T-helper 1 cell treated with Interleukin-12 subunit alpha and Interleukin-12 subunit beta and Interleukin-4 antibody, amounts not matched to agents 30 μg/mL and 1 μg/mL, for 36 hours (primary cell): ENCODE measurements around the gene HPX.

ENCODE experiments used
- H3K27ac Mint-ChIP-seq: one replicate; pipeline ENCODE4 v1.8.0; 2021; ENCODE audit warnings: mild to moderate bottlenecking, mixed read lengths
- H3K27me3 Mint-ChIP-seq: one replicate; pipeline ENCODE4 v1.8.0; 2021; ENCODE audit warnings: low read depth, mixed read lengths
- H3K36me3 Mint-ChIP-seq: one replicate; pipeline ENCODE4 v1.8.0; 2021; ENCODE audit warnings: low read depth, mixed read lengths
- H3K4me1 Mint-ChIP-seq: one replicate; pipeline ENCODE4 v1.8.0; 2021; ENCODE audit warnings: low read depth, mixed read lengths
- H3K4me3 Mint-ChIP-seq: one replicate; pipeline ENCODE4 v1.8.0; 2021; ENCODE audit warnings: mild to moderate bottlenecking, moderate library complexity, mixed read lengths
- H3K9me3 Mint-ChIP-seq: one replicate; pipeline ENCODE4 v1.8.0; 2021; ENCODE audit warnings: mixed read lengths

The HPX gene

DNA sequence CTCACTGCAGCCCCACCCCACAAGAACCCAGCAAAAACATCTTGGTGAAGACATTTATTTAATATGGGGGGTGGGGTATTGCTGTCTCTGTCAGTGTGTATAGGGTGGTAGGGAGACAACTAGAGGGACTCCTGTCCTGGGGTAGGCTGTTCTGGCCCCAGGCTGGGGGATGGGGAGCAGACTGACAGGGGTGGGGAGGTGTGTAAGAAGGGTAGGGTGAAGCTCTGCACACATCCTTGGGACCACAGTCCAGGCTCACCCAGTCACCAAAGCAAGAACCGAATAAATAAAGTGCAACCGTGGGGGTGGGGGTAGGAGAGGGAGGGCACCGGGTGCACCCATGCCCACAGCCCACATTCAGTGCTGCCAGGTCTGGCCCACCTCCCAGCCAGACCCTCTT lies 7.8 kb upstream of the HPX start:
- no peak overlapping the region for H3K27ac Mint-ChIP-seq
- H3K4me3 Mint-ChIP-seq = no peak overlapping the region
- H3K9me3 Mint-ChIP-seq = no peaks in the 10 kb centered on the region
- H3K4me1 Mint-ChIP-seq = no peaks in the 10 kb centered on the region
- H3K27me3 Mint-ChIP-seq = peaks cover 14% of the 10 kb centered on the region
- no peaks in the 10 kb centered on the region for H3K36me3 Mint-ChIP-seq

DNA sequence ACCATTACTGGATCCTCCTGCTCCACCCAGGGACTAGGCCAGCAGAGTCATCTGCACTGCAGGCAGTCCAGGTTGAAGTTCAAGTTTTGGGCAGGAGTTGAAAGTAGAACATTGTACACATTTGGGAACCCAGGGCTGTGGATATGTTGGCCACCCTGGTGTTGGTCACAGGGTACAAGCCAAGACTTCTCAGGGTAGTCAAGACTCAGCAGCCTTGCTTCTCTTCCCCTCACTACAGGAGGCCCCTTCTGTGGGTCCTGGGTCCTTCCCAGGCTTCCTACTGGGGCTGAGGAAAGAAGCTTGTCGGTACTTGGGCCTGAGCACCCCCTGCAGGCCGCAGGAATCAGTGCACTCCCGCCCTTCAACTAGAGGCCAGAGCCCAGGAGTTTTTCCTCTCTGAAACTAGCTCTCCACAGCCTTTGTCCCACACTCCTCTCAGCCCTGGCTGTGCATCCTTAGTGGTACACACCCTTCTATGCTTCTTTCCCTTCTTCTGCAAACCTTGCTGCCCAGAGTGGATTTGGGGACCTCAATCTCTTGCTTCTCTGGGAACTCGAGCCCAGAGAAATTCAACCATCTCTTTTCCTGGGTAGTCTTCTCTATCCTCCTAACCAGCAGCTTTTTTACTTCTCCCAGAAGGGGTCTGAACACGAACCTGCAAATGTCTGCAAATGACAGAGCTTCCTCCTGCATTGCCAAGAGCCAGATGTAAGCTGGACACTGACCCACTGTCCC lies 2.6 kb upstream of the HPX start:
- Mint-ChIP-seq H3K9me3 (no peaks in the 10 kb centered on the region), H3K36me3 (no peaks in the 10 kb centered on the region), H3K4me1 (no peaks in the 10 kb centered on the region), H3K4me3 (no peak overlapping the region), H3K27me3 (peaks cover 14% of the 10 kb centered on the region), H3K27ac (no peak overlapping the region)

DNA sequence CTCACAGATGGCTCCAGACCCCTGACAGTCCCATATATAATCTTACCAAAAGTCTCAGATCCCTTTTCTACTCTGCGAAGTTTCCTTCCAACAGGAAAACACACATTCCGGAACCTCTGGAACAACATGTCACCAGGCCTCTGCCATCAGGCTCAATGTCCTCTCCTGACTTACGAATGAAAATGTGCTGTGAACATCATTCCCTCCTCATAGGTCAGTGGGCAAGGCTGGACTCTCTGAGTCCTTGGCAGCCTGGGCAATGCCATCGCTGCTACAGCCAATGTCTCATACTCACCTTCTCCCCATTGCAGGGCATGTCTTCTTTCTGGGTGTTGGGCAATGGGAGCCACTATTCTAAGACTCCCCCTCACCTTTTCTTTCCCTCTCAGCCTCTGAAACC lies 1.7 kb upstream of the HPX start:
- Mint-ChIP-seq H3K27ac (no peak overlapping the region), H3K4me1 (no peaks in the 10 kb centered on the region)

DNA sequence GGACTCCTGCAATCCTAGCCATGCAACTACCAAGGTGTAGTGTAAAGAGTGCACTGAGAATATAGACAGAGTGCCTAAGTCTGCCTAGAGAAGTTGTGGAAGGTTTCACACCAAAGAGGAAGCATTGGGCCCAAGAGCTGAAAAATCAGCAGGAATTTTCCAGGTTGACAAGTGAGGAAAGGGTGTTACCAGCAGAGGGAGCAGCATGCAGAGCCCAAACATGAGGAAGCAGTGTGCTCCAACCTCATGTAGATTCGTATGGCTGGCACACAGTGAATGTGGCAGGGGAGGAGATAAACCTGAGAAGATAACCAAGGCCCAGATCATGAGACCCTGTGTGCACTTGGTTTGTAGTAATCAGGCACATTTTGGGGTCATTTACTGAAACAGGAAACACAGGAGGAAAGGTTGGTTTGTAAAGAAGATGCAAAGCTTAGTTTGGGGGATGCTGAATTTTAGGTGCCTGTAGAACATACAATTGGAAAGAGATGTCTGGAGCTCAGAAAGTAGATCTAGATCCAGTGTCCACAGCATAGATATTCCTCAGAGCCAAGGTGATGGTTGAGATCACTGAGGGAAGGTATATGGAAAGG lies 1.7 kb downstream of the HPX start:
- no peaks in the 10 kb centered on the region for H3K36me3 Mint-ChIP-seq

More for the DNA sequence above, 1.7 kb upstream of the HPX start:
- no peak overlapping the region for H3K4me3 Mint-ChIP-seq
- H3K27me3 Mint-ChIP-seq = peaks cover 14% of the 10 kb centered on the region
- no peaks in the 10 kb centered on the region for H3K36me3 Mint-ChIP-seq
- H3K9me3 Mint-ChIP-seq = no peaks in the 10 kb centered on the region

DNA sequence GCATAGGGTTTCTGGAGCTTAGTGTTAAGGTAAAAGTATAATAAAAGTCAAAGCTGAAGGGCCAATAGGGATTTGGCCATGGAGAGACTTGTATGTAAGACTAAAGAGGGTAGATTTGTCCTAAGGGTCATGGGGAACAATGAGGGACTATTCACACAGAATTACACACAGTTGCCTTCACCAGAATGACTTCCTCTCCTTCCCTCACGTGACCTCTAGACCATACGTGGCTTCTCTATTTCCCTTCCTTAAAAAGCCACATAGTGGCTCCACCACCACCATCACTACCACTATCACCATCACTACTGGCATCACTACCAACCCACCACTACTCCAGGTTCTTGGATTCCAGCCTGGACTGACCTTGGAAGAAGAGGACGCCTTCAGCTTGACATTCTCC lies 2.8 kb downstream of the HPX start:
- peaks cover 3% of the 10 kb centered on the region for H3K4me1 Mint-ChIP-seq
- H3K9me3 Mint-ChIP-seq = no peaks in the 10 kb centered on the region
- no peak overlapping the region for H3K27ac Mint-ChIP-seq
- no peaks in the 10 kb centered on the region for H3K27me3 Mint-ChIP-seq
- H3K36me3 Mint-ChIP-seq = no peaks in the 10 kb centered on the region
- H3K4me3 Mint-ChIP-seq = no peak overlapping the region

More for the DNA sequence above, 1.7 kb downstream of the HPX start:
- H3K27ac Mint-ChIP-seq = no peak overlapping the region
- H3K4me1 Mint-ChIP-seq = peaks cover 3% of the 10 kb centered on the region
- no peaks in the 10 kb centered on the region for H3K27me3 Mint-ChIP-seq
- H3K9me3 Mint-ChIP-seq = no peaks in the 10 kb centered on the region
- H3K4me3 Mint-ChIP-seq = no peak overlapping the region

DNA sequence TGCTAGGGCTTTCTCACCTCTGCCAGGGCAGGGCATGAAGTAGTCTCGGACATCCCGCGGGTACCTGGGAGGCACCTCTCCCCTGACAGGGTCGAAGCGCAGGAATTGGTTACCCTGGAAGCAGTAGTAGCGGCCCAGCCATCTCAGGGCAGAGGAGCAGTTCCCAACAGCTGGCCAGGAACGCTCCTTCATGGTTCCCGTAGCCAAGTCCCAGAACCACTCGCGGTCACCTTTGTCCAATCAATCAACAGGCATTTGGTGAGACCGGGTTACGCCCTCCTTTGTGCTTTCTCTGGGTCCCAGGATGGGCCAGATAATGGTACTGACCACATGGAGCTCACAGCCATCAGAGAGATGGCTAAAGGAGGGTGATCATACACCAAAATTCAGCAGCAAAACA lies 3.4 kb downstream of the HPX start:
- Mint-ChIP-seq H3K4me1 (peaks cover 3% of the 10 kb centered on the region), H3K36me3 (no peaks in the 10 kb centered on the region), H3K27me3 (no peaks in the 10 kb centered on the region), H3K4me3 (no peak overlapping the region), H3K27ac (no peak overlapping the region), H3K9me3 (no peaks in the 10 kb centered on the region)

DNA sequence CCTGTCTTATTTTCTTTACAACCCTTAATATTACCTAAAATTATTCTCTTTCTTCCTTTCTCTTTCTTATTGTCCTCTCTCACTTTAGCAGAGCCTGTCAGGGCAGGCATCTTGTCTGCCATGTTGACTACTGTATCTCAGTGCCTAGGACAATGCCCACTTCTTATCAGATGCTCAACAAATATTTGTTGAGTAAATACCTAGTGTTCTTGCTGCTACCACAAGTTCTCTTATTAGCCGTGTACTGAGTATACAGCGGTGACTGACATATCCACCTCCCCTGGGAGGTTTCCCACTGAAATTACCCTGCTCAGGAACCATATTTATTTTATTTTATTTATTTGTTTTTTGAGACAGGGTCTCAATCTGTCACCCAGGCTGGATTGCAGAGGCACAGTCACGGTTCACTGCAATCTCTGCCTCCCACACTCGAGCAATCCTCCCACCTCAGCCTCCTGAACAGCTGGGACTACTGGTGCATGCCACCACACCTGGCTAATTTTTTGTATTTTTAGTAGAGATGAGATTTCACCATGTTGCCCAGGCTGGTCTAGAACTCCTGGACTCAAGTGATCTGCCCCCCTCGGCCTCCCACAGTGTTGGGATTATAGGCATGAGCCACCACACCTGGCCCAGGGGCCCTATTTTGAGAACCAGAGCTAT lies 6.7 kb downstream of the HPX start:
- Mint-ChIP-seq H3K9me3 (no peaks in the 10 kb centered on the region), H3K27ac (no peak overlapping the region), H3K4me1 (peaks cover 3% of the 10 kb centered on the region), H3K36me3 (no peaks in the 10 kb centered on the region), H3K4me3 (no peak overlapping the region), H3K27me3 (no peaks in the 10 kb centered on the region)

DNA sequence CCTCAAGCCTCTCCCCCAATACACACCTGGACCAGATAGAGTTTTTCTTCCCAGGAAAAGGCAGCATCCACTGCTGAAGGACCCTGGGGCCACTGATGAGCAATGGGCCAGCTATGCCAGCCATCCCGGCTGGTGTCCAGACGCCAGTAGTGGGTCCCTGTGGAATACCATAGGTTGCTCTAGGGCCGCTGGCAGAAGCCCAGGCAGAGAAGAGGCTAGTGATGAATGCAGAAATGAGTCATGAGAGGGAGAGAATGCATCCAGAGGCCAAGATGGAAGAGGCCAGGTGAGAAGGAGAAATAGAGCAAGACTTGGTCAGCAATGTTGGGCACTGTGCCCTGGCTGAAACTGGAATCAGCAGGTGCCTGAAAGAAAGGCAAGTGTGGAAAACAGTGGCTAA lies 8.9 kb downstream of the HPX start:
- no peak overlapping the region for H3K27ac Mint-ChIP-seq
- H3K27me3 Mint-ChIP-seq = peaks cover 13% of the 10 kb centered on the region
- no peak overlapping the region for H3K4me3 Mint-ChIP-seq
- no peaks in the 10 kb centered on the region for H3K36me3 Mint-ChIP-seq
- H3K4me1 Mint-ChIP-seq = peaks cover 3% of the 10 kb centered on the region
- no peaks in the 10 kb centered on the region for H3K9me3 Mint-ChIP-seq

DNA sequence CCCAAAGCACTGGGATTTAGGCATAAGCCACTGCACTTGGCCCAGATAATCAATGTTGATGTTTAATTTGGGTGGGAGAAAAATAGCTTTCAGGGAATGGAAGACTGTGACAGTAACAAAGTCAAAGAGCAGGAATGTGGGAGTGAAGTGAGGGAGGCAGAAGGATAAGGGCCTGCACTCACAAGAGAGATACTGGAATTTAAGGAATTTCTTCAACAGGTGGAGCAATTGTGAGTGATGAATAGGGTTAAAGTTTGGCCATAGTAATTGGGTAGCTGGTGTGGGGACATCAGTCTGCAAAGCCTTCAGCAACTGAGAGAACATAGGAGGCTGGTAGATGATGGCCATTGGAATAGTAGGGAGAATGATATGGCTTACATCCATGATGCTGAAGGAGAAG lies 13.3 kb downstream of the HPX start:
- no peak overlapping the region for H3K4me3 Mint-ChIP-seq
- no peaks in the 10 kb centered on the region for H3K9me3 Mint-ChIP-seq
- peaks cover 56% of the 10 kb centered on the region for H3K27me3 Mint-ChIP-seq
- no peaks in the 10 kb centered on the region for H3K4me1 Mint-ChIP-seq
- no peaks in the 10 kb centered on the region for H3K36me3 Mint-ChIP-seq
- no peak overlapping the region for H3K27ac Mint-ChIP-seq

DNA sequence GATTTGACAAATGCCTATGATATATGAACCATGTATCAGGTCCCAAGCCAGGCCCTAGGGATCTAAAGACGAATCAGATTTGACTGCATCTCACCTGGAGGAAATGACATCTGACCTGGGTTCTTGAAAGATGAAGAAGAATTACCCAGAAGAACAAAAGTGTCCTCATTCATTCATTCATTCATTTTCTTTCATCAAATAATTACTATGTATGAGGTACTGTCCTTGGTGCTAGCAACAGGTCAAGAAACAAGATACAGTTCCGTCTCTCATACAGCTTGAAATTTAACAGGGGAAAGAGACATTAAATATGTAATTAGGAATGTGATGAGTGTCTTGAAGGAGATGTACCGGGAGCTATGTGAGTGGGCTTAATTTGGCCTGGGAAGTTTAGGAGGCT lies 20.1 kb downstream of the HPX start:
- H3K4me1 Mint-ChIP-seq = peaks cover 6% of the 10 kb centered on the region
- H3K36me3 Mint-ChIP-seq = no peaks in the 10 kb centered on the region
- no peak overlapping the region for H3K27ac Mint-ChIP-seq
- peaks cover 58% of the 10 kb centered on the region for H3K27me3 Mint-ChIP-seq
- H3K9me3 Mint-ChIP-seq = no peaks in the 10 kb centered on the region
- H3K4me3 Mint-ChIP-seq = no peak overlapping the region

DNA sequence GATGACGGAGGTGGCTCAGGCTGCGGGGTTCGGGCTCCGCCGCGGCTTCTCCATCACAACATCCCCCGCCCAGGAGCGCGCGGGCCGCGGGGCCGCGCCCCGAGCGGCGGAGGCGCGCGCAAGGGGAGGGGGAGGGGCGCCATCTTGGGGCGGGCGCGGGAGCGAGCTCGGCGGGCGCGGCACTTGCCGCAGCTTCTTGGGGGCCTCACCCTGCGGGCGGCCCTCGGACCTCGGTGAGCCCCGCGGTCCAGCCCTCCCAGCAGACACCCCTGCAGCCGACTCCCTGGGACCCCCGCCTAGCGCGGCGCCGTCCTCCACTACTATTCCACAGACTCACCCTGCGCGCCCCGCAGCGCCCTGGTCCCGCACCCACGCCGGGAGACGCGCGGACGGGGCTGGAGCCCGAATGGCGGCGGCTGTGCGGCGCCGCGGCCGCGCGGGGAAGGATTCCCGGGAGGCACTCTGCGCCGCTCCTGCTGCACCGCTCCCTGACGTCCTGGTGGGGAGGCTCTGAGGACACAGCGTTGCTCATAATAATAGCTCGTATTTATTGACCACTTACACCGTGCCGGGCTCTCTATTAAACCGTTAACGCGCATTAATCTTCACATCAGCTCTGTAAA lies 21.7 kb downstream of the HPX start, which contains the start of gene APBB1:
Gene APBB1, minus strand, starts transcription at position 86 of the 623 bp plus-strand sequence. CDS start 7,747 bp downstream, outside the sequence.
- H3K4me3 Mint-ChIP-seq = peak within 1 kb of the TSS; percentile 75
- no peaks in the 10 kb centered on the region for H3K9me3 Mint-ChIP-seq
- peaks cover 42% of the 10 kb centered on the region for H3K27me3 Mint-ChIP-seq
- peak within 1 kb of the TSS; percentile 27 for H3K27ac Mint-ChIP-seq
- H3K36me3 Mint-ChIP-seq = no peaks in the 10 kb centered on the region
- peaks cover 6% of the 10 kb centered on the region for H3K4me1 Mint-ChIP-seq

DNA sequence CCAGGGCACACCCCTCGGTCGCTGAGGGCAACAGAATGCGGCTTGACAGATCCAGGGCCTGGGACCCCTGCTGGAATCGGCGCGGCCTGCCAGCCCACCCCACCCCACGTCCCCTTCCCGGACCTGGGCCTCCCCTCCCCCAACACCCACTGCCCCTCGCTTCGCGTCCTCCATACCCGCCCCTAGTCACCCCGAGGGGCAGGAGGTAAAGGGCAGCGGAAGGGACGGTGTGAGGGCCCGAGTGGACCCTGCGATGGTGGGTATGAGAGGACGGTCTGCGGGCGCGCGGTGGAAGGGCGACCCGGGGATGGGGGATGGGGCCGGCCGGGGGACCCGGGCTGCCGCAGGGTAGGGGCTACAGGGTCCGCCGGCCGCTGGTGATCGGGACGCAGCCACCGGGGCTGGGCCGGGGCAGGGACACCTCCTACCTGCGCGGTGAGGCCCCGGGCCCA lies 22.2 kb downstream of the HPX start:
- peaks cover 6% of the 10 kb centered on the region for H3K4me1 Mint-ChIP-seq
- H3K4me3 Mint-ChIP-seq = no peak overlapping the region
- H3K27ac Mint-ChIP-seq = no peak overlapping the region
- peaks cover 37% of the 10 kb centered on the region for H3K27me3 Mint-ChIP-seq
- H3K36me3 Mint-ChIP-seq = no peaks in the 10 kb centered on the region
- H3K9me3 Mint-ChIP-seq = no peaks in the 10 kb centered on the region

DNA sequence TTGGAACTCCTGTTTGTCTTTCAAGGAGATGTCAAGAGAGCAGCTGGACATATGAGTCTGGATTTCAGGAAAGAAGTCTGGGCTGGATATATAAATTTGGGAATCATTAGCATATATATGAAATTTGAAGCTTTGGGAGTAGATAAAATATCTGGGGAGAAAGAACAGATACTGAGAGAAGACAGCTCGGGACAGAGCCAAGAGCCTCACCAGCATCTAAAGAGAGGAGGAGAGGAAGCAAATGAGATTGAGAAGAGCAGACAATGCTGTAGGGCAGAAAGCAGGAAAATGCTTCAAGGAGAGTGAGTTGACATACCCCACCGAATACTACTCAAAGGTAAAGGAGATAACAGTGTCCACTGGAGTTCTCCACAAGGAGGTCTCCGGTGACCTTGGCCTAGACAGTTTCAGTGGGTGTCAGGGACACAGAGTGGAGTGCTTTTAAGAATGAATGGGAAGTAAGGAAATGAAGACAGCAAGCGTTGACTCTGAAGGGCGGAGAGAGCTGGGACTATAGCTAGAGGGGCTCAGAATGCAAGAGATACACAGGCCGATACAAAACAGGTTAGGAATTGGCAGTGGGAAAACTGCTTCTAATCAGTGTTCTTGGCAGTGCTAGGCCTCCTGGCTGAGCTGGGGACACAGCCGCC lies 22.8 kb downstream of the HPX start:
- Mint-ChIP-seq H3K9me3 (no peaks in the 10 kb centered on the region), H3K27ac (no peak overlapping the region), H3K4me1 (peaks cover 9% of the 10 kb centered on the region), H3K36me3 (no peaks in the 10 kb centered on the region), H3K4me3 (no peak overlapping the region), H3K27me3 (peaks cover 31% of the 10 kb centered on the region)

DNA sequence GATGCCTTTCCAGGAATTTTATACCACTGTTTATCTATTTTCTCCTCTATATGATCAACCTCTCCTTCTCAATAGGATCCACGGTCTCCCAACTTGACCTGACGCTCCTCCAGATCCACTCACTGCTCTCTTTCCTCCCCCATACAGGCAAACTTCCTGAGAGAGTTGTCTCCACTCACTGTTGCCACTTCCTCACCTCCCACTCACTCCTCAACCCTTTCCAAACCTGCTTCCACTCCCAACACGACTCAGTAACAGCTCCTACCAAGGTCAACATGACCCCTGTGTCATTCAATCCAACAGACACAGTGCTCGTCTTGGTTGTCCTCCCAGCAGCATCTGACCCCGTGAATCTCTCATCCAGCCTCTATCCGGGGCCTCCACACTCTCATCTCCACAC lies 25.0 kb downstream of the HPX start:
- no peaks in the 10 kb centered on the region for H3K9me3 Mint-ChIP-seq

More for the DNA sequence above, 25.0 kb downstream of the HPX start:
- Mint-ChIP-seq H3K27me3 (peaks cover 12% of the 10 kb centered on the region), H3K4me1 (peaks cover 10% of the 10 kb centered on the region), H3K36me3 (peaks cover under 1% of the 10 kb centered on the region), H3K27ac (no peak overlapping the region), H3K4me3 (no peak overlapping the region)
